GM21576 (cell line): Measurements from ENCODE around the gene LYPD3.

Experiments used
- ATAC-seq: cut with Tn5 transposase; IDR thresholded peaks from one replicate; pipeline ENCODE4 v1.9.1; 2021; ENCODE audit warnings: mild to moderate bottlenecking, moderate library complexity; ENCODE audit not compliant: unreplicated experiment

The LYPD3 gene

DNA sequence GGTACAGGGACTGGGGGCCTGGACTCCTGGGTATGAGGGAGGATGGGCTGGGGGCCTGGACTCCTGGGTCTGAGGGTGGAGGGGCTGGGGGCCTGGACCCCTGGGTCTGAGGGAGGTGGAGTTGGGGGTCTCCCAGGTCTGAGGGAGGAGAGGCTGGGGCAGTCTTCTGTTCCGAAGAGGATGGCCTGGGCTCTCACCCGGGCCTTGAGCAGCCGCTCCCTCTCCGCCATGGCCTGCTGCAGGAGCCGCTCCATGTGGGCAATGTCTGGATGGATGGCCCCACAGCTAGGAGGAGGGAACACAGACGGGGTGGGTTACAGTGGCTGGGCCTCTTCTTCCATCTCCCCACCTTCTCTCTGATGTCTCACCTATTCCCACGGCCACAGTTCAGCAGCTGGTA, 21.0 kb upstream of the LYPD3 start:
- no peak for ATAC-seq

DNA sequence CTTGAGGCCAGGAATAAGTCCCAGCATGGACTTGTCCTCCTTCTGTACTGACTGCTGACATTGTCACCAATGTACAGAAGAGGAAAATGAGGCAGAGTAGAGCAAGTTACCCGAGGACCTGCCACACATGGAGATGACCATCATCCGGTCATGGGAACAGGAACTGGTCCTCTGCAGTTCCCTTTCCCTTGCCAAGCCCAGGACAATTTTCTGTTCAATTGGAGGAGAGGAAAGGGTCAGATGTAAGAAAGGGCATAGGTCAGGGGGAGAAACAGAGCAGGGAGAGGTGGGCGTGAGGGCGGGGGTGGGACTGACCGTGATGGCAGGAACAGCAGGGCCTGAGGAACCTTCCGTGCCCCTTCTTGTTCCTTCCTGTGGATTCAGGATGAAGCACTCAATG, 20.5 kb upstream of the LYPD3 start:
- no peak for ATAC-seq

DNA sequence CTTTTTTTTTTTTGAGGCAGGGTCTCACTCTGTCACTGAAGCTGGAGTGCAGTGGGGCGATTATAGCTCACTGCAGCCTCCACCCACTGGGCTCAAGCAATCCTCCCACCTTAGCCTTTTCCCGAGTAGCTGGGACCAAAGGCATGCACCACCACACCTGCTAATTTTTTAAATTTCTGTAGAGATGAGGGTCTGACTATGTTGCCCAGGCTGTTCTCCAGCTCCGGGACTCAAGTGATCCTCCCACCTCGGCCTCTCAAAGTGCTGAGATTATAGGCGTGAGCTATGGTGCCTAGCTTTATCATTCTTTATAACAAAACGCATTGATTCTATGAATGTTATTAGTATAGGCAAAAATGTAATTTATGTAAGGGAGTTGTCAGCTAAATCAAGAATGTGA, 17.9 kb upstream of the LYPD3 start:
- ATAC-seq: no peak

DNA sequence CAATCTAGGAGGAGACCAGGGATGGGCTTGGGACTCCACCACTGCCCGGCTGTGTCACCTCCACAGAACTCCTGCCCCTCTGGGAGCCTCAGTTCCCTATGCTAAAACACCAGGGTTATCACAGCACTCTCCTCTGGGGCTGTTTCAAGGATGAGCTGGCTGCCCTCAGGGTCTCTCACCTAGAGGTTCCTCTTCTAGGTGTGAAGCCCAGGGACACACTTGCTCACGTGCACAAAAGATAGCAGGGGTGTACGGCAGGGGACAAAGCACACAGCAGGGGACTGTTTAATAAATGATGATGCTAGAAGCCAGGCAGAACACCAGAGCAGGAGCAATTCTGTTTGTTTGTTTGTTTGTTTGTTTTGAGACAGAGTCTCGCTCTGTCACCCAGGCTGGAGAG, 16.8 kb upstream of the LYPD3 start:
- ATAC-seq: no peak

DNA sequence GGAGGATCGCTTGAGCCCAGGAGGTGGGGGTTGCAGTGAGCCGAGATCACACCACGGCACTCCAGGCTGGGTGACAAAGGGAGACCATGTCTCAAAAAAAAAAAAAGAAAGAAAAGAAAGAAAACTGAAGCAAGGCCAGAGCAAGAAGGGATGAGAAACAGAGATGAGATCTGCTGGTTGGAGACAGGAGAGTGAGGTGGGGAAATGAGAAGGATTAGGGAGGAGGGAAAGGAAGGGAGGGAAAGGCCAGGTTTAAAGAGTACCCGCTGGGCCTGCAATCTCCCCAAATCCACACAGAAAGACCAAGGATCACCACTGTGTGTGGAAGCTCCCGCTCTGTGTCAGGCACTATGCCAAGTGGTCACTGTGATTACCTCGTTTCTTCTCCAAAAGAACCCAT, 16.3 kb upstream of the LYPD3 start:
- ATAC-seq: no peak

DNA sequence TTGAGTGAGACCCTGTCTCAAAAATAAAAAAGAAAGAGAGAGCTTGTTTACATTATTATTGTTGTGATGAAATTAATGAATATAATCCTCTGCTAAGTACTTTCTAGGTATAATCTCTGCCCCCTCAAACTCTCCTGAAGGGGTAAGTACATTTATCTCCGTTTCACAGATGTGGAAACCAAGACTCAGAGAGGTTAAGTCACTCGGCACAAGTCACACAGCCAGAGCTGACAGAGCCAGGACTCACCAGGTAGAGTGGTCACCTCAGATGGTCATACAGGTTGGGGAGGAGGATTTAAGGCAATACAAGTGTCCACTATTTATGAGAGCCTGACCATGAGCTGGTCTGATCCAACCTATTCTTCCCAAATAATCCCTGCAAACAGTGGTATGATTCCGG, 15.2 kb upstream of the LYPD3 start:
- ATAC-seq: no peak

DNA sequence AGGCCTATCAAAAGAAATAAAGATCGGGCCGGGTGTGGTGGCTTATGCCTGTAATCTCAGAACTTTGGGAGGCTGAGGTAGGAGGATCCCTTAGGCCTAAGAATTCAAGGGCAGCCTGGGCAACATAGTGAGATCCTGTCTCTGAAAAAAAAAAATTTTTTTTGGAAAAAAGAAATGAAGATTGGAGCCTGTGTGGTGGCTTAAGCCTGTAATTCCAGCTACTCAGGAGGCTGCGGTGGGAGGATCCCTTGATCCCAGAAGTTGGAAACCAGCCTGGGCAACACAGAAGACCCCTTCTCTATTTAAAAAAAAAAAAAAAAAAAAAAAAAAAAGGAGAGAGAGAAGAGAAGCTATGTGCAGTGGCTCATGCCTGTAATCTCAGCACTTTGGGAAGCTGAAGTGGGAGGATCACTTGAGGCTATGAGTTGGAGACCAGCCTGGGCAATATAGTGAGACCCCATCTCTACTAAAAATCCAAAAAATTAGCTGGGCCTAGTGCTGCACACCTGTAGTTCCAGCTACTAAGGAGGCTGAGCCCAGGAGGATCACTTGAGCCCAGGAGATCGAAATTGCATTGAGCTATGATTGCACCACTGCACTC, 14.7 kb upstream of the LYPD3 start:
- ATAC-seq: no peak

DNA sequence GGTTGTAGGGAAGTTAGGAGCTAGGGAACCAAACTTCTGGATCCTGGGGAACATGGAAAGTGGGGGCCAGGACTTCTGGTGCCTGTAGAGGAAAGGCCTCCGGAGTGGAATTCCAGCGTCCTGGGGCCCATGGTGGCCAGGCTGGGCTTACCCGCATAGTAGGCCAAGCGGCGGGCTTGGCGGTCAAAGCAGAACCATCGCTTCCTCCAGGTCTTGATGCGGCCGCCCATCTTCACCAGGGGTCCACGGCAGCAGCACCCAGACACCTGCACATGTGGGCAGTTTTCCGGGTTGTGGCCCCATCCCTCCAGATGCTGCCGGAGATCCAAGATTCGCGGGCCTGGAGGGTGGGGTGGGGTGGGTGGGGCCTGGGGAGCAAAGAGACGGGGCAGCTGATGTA, 13.8 kb upstream of the LYPD3 start:
- no peak for ATAC-seq

DNA sequence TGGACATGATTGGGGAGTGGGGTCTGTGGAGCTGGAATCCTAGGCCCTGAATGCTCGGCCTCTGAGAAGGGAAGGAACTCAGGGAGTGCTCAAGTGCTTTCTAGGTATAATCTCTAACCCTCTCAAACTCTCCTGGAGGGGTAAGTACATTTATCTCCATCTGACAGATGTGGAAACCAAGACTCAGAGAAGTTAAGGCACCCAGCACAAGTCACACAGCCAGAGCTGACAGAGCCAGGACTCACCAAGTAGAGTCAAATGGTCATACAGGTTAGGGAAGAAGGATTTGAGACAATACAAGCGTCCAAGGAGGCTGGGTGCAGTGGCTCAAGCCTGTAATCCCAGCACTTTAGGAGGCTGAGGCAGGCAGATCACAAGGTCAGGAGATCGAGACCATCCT, 12.9 kb upstream of the LYPD3 start:
- ATAC-seq: no peak

DNA sequence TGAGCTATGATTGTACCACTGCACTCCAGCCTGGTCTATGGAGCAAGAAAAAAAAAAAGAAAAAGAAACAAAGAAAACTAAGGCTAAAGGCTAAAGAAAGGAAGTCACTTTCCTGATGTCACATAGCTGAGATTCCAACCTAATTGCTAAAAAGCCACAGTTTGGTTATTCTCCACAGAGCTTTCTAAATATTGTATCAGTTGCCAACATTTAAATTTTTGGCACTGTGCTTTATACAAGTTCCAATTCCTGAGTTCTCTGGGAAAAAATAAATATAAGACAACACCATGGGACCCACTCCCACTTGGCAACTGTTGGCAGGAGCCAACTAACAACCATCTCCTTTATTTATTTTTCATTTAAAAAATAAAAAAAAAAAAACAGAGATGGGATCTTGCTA, 11.2 kb upstream of the LYPD3 start:
- no peak for ATAC-seq

DNA sequence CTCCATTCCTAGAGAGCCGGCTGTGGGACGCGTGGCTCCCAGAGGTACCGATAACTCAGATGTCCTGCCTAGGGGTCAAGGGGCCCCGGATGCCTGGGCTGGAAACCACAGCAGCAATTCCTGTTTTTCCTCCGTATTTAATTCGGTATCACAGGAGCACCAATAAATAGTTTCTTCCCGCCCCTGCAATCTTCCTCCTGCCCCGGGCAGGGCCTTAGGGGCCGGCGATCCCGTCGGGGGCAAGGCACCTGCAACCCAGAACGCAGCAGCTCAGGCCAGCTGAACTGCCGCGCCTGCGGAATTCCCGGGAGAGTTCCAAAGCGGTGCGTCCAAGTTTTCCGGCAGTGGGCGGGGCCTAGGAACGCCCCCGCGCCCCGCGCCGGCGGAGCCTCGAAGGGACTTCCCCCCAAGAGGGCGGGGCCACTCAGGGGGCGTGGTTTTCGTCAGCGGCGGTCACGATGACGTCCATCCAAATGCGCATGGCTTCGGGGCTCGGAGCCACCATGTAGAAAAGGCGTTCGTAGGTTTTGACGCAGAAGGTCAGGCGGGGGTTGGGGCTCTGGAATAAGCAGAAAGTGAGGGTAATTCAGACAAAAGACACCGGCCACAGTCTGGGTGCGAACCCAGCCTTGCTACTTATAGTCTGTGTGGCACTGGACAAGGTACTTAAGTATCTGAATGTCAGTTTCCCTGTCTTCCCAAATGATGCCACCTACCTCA, 9.7 kb upstream of the LYPD3 start:
- peak; percentile 77 for ATAC-seq

DNA sequence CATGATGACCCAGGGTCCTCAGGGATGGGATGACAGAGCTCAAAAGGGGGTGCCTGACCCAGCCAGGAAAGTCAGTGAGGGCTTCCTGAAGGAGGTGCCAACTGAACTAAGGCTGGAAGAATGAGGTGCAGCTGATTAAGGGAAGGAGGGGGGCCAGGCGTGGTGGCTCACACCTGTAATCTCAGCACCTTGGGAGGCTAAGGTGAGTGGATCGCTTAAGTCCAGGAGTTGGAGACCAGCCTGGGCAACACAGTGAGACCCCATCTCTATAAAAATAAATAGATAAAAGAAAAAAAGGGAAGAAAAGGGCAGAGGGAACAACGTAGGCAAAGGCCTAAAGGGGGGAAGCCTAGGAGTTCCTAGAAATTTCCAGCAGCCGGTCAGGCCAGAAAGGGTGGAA, 9.1 kb upstream of the LYPD3 start:
- ATAC-seq: no peak

DNA sequence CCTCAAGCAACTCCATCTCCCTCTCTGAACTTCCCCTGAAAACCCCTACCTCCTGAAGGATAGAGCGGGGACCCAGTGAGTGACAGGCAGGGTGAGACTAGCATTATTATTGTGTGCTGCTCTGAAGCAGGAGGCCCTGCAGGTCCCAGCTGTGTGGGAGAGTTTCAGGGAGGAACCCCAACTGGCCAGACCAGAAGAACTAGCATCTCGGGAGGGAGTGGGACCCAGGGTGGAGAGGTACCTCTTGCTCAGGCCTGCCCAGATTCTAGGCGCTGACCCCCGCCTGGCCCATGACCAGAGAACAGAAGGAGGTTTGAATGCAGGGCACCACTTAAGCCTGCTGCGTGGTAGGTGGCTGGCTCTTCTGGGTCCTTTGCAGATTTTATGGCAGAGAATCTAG, 5.7 kb upstream of the LYPD3 start:
- ATAC-seq: no peak

DNA sequence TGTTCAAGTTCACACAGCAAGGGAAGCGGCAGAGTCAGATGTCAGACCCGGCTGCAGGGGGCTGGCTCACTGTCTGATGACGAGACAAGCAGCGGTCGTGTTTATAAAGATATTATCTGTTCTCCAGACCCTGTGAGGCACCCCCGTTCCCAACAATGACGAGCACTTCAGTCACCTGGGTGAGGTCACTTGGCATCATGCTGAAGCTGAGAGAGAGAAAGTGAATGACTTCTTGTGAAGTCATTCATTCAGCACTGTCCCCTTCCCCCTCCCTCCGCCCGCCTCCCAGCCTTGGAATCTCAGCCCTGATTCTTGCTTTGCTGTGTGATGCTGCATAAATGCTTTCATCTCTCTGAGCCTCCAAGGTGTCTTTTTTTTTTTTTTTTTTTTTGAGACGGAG, 4.9 kb upstream of the LYPD3 start:
- ATAC-seq: no peak

DNA sequence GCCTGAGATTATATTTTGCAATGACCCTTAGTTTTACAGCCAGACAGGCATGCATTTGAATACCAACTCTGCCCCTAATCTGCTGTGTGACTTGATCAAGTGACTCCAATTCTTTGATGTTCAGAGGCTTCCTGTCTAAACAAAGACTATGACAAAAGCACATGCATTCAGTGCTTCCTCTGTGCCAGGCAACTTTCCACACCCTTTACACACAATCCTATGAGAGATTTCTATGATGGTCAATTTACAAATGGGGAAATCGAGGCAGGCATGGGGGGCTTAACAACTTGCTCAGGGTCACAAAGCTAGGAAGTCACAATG, 3.7 kb upstream of the LYPD3 start:
- no peak for ATAC-seq

DNA sequence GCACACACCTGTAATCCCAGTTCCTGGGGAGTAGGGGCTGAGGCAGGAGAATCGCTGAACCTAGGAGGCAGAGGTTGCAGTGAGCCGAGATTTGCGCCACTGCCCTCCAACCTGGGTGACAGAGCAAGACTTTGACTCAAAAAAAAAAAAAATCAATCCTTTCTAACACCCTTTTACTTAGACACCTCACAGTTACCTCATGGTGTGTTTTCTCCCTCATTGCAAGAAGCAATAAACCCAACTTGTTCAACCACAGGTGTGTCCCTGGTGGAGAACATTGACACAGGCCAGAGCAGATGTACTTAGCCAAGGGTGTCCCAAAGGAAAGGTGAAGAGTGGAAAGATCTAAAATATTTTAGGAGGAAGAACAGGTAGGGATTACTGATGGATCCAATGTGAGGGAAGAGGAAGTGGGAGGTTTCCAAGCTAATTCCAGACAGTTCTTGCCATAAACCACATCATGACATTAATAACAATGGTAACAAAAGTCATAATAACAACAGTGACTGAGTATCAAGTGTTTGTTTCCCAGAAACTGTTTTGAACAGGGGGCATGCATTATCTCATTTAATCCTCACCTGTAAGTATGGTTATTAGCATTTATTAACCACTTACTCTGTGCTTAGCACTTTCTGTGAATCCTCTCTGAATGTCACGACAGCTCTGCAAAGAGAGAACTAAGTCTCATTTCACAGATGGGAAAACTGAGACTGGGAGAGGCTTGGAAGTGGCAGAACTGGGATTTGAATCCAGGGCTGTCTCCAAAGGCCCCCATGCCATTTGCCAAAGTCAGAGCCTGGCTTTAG, 3.1 kb upstream of the LYPD3 start:
- ATAC-seq: no peak

DNA sequence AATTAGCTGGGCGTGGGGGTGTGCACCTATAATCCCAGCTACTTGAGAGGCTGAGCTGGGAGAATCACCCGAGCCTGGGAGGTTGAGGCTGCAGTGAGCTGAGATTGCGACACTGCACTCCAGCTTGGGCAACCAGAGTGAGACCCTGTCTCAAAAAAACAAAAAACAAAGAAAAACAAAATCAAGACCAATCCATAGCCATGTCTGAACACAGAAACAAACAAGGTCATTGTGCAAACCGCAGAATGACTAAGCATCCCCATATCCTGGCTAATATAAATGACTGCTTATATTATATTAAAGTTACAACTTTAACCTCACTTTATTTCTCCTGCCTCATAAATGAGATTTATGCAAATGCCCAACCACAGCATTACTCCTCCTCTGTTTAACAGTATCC, 2.3 kb upstream of the LYPD3 start:
- no peak for ATAC-seq

DNA sequence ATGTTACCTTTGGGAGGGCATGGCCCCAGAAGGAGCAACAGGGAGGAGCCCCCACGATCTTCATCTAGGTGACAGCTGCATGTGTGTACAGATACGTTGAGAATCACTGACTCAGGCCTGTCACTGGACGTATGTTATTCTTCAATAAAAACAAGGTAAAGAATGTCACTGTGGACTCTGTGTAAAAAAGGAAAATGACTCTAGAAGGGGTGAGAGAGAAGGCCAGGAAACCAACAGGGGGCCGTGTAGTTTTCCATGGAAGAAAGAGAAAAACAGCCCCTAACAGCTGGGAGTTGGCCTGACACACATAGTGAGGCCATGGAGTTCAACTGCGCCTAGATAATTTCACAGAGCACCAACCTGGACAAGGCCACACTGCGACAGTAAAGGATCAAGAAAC, 1.9 kb upstream of the LYPD3 start:
- ATAC-seq: no peak

DNA sequence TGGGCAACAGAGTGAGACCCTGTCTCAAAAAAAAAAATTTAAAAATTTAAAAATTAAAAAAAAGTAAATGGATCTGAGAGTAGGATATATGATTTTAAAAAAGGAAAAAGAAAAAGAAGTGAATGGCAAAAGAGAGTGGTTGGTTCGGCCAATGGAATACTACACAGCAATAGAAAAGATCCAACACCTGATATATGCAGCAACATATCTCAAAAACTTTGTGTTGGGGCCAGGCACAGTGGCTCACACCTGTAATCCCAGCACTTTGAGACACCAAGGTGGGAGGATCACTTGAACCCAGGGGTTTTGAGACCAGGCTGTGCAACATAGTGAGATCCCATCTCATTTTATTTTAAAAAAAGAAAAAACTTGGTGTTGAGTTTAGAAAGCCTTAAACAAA, 1.4 kb upstream of the LYPD3 start:
- no peak for ATAC-seq

DNA sequence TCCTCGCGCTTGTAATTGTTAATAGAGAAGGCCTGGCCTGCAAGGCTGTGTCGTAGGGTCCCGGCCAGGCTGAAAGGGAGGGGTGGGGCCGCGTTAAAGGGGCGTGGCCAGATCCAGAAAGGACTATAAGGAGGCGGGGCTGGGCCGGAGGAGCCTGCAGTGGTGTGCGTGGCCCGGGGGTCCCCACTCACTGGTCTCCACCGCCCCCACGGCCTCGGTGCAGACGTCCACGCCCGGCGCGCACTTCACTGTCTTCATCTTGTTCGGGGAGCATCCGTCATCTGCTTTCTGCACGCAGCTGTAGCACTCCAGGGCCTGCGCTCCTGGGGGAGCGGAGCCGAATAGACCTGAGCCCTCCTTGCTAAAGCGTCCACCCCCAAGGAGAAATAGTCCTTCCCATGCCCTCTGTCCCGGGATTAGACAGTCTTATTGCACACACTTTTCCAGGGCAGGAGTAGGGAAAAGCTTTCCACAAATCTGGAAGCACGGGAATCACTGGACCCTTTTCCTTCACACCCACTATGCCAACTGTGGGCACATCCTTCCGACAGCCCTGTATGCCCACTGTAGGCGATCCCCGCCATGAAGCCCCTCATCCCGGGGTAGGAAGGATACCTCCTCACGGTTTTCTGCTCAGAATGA, 1.2 kb downstream of the LYPD3 start:
- ATAC-seq: peak; percentile 41

DNA sequence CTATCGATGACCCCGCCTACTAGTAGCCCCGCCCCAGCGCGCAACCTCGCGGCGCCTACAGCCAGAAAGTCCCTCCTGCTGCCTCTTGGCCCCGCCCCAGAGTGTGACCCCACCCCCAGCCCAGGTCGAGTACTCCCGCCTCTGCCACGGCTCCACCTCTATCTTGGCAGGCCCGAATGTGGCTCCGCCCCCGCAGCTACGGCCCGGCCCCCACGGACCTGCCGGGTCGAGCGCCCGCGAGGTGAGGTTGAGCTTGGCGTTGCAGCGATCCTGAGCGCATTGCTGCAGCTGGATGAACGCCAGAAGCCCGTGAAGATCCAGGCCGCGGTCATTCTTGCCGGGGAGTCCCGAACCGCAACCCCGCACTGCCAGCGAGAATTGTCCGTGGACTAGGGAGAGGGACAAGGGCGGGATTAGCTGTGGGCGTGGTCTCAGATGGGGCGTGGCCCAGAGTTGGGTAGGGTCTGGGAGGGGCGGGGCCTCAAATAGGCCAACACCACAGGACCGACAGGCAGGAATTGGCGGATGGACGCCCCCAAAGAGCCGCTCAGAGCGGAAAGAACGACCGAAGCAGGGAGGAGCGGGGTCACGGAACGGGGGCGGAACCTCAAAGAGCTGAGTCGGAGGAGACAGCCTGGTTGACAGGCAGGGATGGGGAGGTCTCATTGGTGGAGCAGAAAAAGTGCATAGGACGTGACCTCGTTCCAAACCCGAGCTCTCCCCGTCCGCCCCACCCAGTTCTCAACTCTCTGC, 1.9 kb downstream of the LYPD3 start:
- peak; percentile 76 for ATAC-seq
